Tibial nerve (tissue), 3 donors: Measurements from ENCODE around the gene SHMT1.

Experiments used
- CTCF ChIP-seq, 5 experiments: fragments of 200-600 bp in 3 of 5; fragments of 450-650 bp in 2 of 5; sonication (generic) in 3 of 5; IDR thresholded peaks; one replicate each; pipeline ENCODE4 v1.5.1; 2016 to 2019; ENCODE audit warnings: antibody characterized with exemption in 5 of 5, mild to moderate bottlenecking in 3 of 5, moderate library complexity in 2 of 5
- POLR2A ChIP-seq, 2 donors: fragments of 450-650 bp; IDR thresholded peaks; one replicate each; pipeline ENCODE4 v1.6.1; 2017; ENCODE audit warnings: antibody characterized with exemption in 2 of 2, mild to moderate bottlenecking in 2 of 2, moderate library complexity in 2 of 2

GRCh38 chr17:18324140-18325050, 39.0 kb downstream of the SHMT1 start:
- TF ChIP-seq POLR2A (IDR thresholded peaks at IDR 0.05): no peak
- TF ChIP-seq CTCF (IDR thresholded peaks at IDR 0.05): no peak
